HepG2 (cell line): Measurements from ENCODE around the gene BCL2L1. TPM values are rescaled to one million over a fixed set of nuclear protein-coding genes. Genes with fewer than 3 reads are reported as not detected.

Source experiments
- polyA plus RNA-seq, 8 experiments: library from polyadenylated mRNA; depleted of rRNA in 3 of 8; stranded (reverse) in 7 of 8; unstranded in 1 of 8; fragments of >200 nt; fragmentation: Illumina TruSeq in 4 of 8; extraction: Trizol in 4 of 8; gene quantifications; 2 replicates each; pipeline versions ENCODE4 v1.2.1 to v1.2.3, GENCODE V29; 2011 to 2016; ENCODE audit warnings: low read depth in 4 of 8, missing spikeins in 1 of 8, mixed read lengths in 1 of 8; ENCODE audit not compliant: insufficient read depth in 1 of 8
- total RNA-seq, 5 experiments: library from RNA; depleted of rRNA; stranded (reverse); fragments of >200 nt; fragmentation: Illumina TruSeq; extraction: Trizol; gene quantifications; 2 replicates each; pipeline ENCODE4 v1.2.3, GENCODE V29; 2016; ENCODE audit warnings: low read depth in 1 of 5
- TF ChIP-seq, protein P1 (sequence below): sonication (generic); formaldehyde crosslinking; IDR thresholded peaks from 2 replicates; pipeline ENCODE4 v1.5.1; 2020; ENCODE audit warnings: mild to moderate bottlenecking, missing genetic modification reagents, moderate library complexity
- TF ChIP-seq, protein P2 (sequence below): IDR thresholded peaks from 2 replicates; pipeline ENCODE4 v1.6.1; 2016; ENCODE audit warnings: low read depth, missing genetic modification reagents, missing compliant biosample characterization

The BCL2L1 gene
- total and polyA plus RNA-seq, 2 of the 13 experiments (the other 11 are each of a cell fraction or from before 2014, with no cell fraction given): 164 to 258 TPM

DNA sequence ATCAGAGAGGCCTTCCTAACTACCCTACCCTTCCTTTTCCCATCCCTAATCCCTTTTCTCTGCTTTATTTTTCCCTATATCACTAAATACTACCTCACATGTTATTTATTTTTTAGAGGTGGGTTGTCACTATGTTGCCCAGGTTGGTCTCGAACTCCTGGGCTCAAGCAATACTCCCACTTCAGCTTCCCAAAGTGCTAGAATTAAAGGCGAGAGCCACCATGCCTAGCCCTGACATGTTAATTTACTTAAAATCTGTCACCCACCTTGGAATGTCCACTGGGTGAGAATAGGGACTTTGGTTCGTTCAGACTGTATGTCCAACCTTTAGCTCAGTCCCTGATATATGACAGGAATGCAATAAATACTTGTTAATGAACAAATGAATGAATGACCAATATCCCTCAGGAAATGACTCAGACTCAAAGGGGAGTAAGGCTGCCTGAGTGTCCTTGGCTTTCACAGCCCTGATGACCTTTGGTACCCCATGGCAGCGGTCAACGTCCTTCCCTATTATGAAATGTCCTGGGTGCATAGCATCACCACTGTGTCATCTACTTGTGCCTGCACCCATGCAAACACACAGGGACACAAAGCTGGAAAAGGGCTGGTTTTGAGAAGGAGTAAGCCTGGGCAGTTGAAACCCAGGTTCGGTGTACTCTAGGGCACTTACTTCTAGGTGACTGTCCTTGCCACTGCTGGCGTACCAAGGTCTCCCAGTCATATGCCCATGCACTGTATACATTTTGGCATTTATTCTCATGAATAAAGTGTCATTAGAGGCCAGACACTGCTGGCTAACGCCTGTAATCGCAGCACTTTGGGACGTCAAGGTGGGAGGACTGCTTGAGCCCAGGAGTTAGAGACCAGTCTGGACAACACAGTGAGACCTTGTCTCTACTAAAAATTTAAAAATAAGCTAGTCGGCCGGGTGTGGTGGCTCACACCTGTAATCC is 26.5 kb downstream of the BCL2L1 start (continued):
- TF ChIP-seq, protein P1, sequence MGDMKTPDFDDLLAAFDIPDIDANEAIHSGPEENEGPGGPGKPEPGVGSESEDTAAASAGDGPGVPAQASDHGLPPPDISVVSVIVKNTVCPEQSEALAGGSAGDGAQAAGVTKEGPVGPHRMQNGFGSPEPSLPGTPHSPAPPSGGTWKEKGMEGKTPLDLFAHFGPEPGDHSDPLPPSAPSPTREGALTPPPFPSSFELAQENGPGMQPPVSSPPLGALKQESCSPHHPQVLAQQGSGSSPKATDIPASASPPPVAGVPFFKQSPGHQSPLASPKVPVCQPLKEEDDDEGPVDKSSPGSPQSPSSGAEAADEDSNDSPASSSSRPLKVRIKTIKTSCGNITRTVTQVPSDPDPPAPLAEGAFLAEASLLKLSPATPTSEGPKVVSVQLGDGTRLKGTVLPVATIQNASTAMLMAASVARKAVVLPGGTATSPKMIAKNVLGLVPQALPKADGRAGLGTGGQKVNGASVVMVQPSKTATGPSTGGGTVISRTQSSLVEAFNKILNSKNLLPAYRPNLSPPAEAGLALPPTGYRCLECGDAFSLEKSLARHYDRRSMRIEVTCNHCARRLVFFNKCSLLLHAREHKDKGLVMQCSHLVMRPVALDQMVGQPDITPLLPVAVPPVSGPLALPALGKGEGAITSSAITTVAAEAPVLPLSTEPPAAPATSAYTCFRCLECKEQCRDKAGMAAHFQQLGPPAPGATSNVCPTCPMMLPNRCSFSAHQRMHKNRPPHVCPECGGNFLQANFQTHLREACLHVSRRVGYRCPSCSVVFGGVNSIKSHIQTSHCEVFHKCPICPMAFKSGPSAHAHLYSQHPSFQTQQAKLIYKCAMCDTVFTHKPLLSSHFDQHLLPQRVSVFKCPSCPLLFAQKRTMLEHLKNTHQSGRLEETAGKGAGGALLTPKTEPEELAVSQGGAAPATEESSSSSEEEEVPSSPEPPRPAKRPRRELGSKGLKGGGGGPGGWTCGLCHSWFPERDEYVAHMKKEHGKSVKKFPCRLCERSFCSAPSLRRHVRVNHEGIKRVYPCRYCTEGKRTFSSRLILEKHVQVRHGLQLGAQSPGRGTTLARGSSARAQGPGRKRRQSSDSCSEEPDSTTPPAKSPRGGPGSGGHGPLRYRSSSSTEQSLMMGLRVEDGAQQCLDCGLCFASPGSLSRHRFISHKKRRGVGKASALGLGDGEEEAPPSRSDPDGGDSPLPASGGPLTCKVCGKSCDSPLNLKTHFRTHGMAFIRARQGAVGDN: peak; percentile 76; the same call in 1 of the 2 replicates
- TF ChIP-seq, protein P2, sequence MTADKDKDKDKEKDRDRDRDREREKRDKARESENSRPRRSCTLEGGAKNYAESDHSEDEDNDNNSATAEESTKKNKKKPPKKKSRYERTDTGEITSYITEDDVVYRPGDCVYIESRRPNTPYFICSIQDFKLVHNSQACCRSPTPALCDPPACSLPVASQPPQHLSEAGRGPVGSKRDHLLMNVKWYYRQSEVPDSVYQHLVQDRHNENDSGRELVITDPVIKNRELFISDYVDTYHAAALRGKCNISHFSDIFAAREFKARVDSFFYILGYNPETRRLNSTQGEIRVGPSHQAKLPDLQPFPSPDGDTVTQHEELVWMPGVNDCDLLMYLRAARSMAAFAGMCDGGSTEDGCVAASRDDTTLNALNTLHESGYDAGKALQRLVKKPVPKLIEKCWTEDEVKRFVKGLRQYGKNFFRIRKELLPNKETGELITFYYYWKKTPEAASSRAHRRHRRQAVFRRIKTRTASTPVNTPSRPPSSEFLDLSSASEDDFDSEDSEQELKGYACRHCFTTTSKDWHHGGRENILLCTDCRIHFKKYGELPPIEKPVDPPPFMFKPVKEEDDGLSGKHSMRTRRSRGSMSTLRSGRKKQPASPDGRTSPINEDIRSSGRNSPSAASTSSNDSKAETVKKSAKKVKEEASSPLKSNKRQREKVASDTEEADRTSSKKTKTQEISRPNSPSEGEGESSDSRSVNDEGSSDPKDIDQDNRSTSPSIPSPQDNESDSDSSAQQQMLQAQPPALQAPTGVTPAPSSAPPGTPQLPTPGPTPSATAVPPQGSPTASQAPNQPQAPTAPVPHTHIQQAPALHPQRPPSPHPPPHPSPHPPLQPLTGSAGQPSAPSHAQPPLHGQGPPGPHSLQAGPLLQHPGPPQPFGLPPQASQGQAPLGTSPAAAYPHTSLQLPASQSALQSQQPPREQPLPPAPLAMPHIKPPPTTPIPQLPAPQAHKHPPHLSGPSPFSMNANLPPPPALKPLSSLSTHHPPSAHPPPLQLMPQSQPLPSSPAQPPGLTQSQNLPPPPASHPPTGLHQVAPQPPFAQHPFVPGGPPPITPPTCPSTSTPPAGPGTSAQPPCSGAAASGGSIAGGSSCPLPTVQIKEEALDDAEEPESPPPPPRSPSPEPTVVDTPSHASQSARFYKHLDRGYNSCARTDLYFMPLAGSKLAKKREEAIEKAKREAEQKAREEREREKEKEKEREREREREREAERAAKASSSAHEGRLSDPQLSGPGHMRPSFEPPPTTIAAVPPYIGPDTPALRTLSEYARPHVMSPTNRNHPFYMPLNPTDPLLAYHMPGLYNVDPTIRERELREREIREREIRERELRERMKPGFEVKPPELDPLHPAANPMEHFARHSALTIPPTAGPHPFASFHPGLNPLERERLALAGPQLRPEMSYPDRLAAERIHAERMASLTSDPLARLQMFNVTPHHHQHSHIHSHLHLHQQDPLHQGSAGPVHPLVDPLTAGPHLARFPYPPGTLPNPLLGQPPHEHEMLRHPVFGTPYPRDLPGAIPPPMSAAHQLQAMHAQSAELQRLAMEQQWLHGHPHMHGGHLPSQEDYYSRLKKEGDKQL (CRISPR knock-in tag): peak; percentile 98
- TF ChIP-seq, all 625 proteins: peak for 394
